ENCODE results near the gene CALR. TPM values are rescaled to one million over a fixed set of nuclear protein-coding genes. Genes with fewer than 3 reads are reported as not detected.

CALR gene
- total and polyA plus RNA-seq, 9 of the 15 experiments (the other 6 are each of a cell fraction or from before 2014, with no cell fraction given) = 126 to 811 (median 642) TPM

DNA sequence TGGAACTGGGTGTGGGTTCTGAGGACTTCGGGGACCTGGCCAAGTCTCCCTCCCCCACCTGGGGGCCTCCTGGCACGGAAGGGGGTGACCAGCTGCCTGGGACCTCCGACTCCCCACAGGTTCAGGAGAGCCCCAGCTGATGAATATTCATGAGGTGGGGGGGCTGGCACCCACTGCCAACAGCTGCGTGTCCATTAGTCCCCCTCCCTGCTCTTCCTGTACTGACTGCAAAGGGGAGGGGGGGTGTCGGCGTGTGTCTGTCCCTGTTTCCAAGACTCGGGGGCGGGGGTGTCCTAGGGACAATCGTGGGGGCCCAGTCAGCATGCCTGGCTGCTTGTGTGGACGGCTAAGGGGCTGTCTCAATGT lies 46.3 kb downstream of the CALR start (continued):
- no peak for TF ChIP-seq ZNF174 (CRISPR knock-in tag; IDR thresholded peaks at IDR 0.05)

DNA sequence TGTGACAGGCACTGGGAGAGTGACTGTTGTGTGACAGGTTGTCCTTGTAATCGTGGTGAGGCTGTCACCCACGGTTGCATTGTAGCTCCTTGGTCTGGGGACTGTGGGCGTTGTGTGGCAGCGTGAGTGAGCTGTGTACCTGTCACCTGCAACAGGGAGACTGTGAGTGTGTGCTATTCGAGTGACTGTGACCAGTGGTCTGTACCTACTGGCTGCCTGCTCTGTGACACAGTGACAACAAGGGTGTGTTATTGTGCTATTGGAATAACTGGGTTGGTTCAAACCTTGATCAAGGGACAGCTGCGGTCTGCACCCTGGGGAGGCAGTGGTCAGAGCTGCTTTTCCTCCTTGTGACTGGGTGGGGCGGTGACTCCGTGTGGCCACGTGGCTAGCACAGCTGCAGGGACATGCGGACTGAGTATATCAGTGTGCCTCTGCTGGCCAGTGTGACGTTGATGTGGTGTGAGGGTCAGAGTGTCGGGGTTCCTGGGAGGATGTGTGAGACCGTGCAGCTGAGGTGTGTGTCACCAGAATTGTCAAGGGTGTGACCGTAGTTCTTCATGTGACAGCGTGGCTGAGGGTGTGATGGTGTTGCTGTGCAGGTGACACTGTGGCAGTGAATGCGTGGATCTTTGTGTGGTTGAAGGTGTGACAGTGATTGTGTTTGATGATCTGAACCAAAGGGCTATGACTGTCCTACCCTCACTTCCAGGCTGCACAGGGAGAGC lies 46.8 kb downstream of the CALR start:
- in situ Hi-C loops (cut with MboI) (loop anchor here (5.0 kb wide), 1 partner anchor 42 kb away; no protein-coding TSS in a partner anchor), intact Hi-C loops (cut with micrococcal nuclease) (no loop called here)
- Histone ChIP-seq H3K9me1 (ENCODE audit: control insufficient read depth, insufficient read depth, low read length) (no peaks in the 10 kb centered on the region), H3K4me1 (replicated peaks in 1 of 2; ENCODE audit: control insufficient read depth in 2 of 2, insufficient read depth in 2 of 2, low read length in 2 of 2) (peaks cover 19 to 49% of the 10 kb centered on the region in 2 experiments; a peak in 4 of 5 replicates), H3K9me3 (replicated peaks; ENCODE audit: control insufficient read depth, insufficient read depth, low read depth, low read length) (no peaks in the 10 kb centered on the region), H4K20me1 (replicated peaks; ENCODE audit: control insufficient read depth, insufficient read depth, low read length) (no peaks in the 10 kb centered on the region), H3K79me2 (ENCODE audit: control insufficient read depth, insufficient read depth, low read length) (no peaks in the 10 kb centered on the region), H3K27ac (ENCODE audit: extremely low read depth, low read depth, low read length) (no peak overlapping the region; the same call in 2 of the 3 replicates), H3K36me3 (ENCODE audit: control insufficient read depth, insufficient read depth, low read length) (no peaks in the 10 kb centered on the region), H3K4me2 (ENCODE audit: insufficient read depth, low read length) (peak overlapping the region; percentile 65), H2AFZ (ENCODE audit: low read depth, low read length) (peak overlapping the region; percentile 80), H3K9ac (ENCODE audit: insufficient read depth in 1 of 2, low read depth in 2 of 2, low read length in 2 of 2) (peak overlapping the region; percentile 3 to 84; a peak in 2 of 4 replicates), H3K4me3 (no peak overlapping the region), H3K27me3 (ENCODE audit: control insufficient read depth in 2 of 2, insufficient read depth in 2 of 2, low read length in 2 of 2) (no peaks in the 10 kb centered on the region)
- POLR2A ChIA-PET = interaction anchor here (0.9 to 1.4 kb wide), 5 partner anchors 36 to 111 kb away, joined by 3 to 6 read pairs (median 4); no protein-coding TSS in a partner anchor
- ATAC-seq (peak; percentile 96), DNase-seq (ENCODE audit: extremely low read depth in 1 of 4, low spot score in 3 of 4) (peak; percentile 79 to 88 (median 81)), FAIRE-seq (peak; percentile 97)
- CTCF ChIA-PET (ENCODE audit: low intra/inter-chr PET ratio) = interaction anchor here (1.1 kb wide), 1 partner anchor 48 kb away, joined by 4 read pairs; no protein-coding TSS in a partner anchor
- no TSS peak for BruUV-seq (replicated peaks)
- 13% methylated on average over 16 of the region's 16 CpGs for WGBS (ENCODE audit: insufficient coverage, low coverage, missing lambda C conversion rate)
- TF ChIP-seq, protein P1, sequence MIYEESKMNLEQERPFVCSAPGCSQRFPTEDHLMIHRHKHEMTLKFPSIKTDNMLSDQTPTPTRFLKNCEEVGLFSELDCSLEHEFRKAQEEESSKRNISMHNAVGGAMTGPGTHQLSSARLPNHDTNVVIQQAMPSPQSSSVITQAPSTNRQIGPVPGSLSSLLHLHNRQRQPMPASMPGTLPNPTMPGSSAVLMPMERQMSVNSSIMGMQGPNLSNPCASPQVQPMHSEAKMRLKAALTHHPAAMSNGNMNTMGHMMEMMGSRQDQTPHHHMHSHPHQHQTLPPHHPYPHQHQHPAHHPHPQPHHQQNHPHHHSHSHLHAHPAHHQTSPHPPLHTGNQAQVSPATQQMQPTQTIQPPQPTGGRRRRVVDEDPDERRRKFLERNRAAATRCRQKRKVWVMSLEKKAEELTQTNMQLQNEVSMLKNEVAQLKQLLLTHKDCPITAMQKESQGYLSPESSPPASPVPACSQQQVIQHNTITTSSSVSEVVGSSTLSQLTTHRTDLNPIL (CRISPR knock-in tag; IDR thresholded peaks at IDR 0.05) = no peak
- TF ChIP-seq SNIP1 (IDR thresholded peaks at IDR 0.05; ENCODE audit: low read depth) = no peak
- TF ChIP-seq, protein P2, sequence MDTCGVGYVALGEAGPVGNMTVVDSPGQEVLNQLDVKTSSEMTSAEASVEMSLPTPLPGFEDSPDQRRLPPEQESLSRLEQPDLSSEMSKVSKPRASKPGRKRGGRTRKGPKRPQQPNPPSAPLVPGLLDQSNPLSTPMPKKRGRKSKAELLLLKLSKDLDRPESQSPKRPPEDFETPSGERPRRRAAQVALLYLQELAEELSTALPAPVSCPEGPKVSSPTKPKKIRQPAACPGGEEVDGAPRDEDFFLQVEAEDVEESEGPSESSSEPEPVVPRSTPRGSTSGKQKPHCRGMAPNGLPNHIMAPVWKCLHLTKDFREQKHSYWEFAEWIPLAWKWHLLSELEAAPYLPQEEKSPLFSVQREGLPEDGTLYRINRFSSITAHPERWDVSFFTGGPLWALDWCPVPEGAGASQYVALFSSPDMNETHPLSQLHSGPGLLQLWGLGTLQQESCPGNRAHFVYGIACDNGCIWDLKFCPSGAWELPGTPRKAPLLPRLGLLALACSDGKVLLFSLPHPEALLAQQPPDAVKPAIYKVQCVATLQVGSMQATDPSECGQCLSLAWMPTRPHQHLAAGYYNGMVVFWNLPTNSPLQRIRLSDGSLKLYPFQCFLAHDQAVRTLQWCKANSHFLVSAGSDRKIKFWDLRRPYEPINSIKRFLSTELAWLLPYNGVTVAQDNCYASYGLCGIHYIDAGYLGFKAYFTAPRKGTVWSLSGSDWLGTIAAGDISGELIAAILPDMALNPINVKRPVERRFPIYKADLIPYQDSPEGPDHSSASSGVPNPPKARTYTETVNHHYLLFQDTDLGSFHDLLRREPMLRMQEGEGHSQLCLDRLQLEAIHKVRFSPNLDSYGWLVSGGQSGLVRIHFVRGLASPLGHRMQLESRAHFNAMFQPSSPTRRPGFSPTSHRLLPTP (IDR thresholded peaks at IDR 0.05; ENCODE audit: borderline replicate concordance, extremely low read depth, insufficient read length) = no peak
- no peak for TF ChIP-seq ZNF23 (CRISPR knock-in tag; IDR thresholded peaks at IDR 0.05)
- TF ChIP-seq CEBPG (CRISPR knock-in tag; IDR thresholded peaks at IDR 0.05) = peak; percentile 49; the same call in 1 of the 2 replicates
- no peak for TF ChIP-seq CEBPG (tag; conservative IDR thresholded peaks at IDR 0.05 in 1 of 2, IDR thresholded peaks at IDR 0.05 in 1 of 2)
- peak; percentile 74 for TF ChIP-seq BHLHE40 (IDR thresholded peaks at IDR 0.05; ENCODE audit: low read length)
- TF ChIP-seq POLR3A (IDR thresholded peaks at IDR 0.05; ENCODE audit: borderline replicate concordance, extremely low read depth, insufficient read depth, insufficient read length) = no peak
- no peak for TF ChIP-seq CBX2 (IDR thresholded peaks at IDR 0.05; ENCODE audit: insufficient read depth, low read length, poor library complexity, severe bottlenecking)
- peak in 1 of 2 experiments; percentile 69; a peak in 1 of 4 replicates for TF ChIP-seq TEAD1 (CRISPR knock-in tag; IDR thresholded peaks at IDR 0.05)
- no peak for TF ChIP-seq KAT2B (IDR thresholded peaks at IDR 0.05; ENCODE audit: low read depth, low read length)
- no peak for TF ChIP-seq LARP7 (IDR thresholded peaks at IDR 0.05)
- no peak for TF ChIP-seq ZNF79 (CRISPR knock-in tag; IDR thresholded peaks at IDR 0.05; ENCODE audit: low read depth)
